Stimulated activated effector memory CD8-positive, alpha-beta T cell treated with anti-CD3 and anti-CD28 coated beads, Interleukin-12 subunit alpha, Interleukin-12 subunit beta, amount 100 ng/mL, for 72 hours (primary cell): ENCODE measurements around the gene TOR4A.

Source experiments
- ATAC-seq: fragments of 150-1000 bp; cut with Tn5 transposase; 2 replicates; pipeline ENCODE4 v1.10.0; 2021
- DNase-seq, 2 donors: peaks; one replicate each; pipeline ENCODE4 v3.0.0; 2021 to 2022; ENCODE audit warnings: low spot score in 2 of 2
- H3K27ac Mint-ChIP-seq: one replicate; pipeline ENCODE4 v1.8.0; 2022; ENCODE audit warnings: mild to moderate bottlenecking, mixed read lengths
- H3K36me3 Mint-ChIP-seq: one replicate; pipeline ENCODE4 v1.8.0; 2022; ENCODE audit warnings: mild to moderate bottlenecking, mixed read lengths
- H3K4me1 Mint-ChIP-seq: one replicate; pipeline ENCODE4 v1.8.0; 2022; ENCODE audit warnings: mixed read lengths
- H3K4me3 Mint-ChIP-seq: one replicate; pipeline ENCODE4 v1.8.0; 2022; ENCODE audit warnings: mild to moderate bottlenecking, mixed read lengths
- H3K9me3 Mint-ChIP-seq: one replicate; pipeline ENCODE4 v1.8.0; 2022; ENCODE audit warnings: mixed read lengths

TOR4A gene

DNA sequence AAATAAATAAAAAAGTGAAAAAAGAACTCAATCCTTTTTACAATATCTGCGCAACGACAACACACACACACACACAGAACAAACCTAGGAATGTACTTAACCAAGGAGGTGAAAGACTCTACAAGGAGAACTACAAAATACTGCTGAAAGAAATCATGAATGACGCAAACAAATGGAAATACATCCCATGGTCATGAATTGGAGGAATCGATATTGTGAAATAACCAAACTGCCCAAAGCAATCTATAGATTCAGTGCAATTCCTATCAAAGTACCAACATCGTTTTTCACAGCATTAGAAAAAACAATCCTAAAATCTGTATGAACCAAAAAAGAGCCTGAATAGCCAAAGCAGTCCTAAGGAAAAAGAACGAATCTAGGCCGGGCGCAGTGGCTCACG, 54.4 kb downstream of the TOR4A start:
- Mint-ChIP-seq H3K9me3 (no peaks in the 10 kb centered on the region), H3K36me3 (peaks cover 14% of the 10 kb centered on the region), H3K4me1 (peaks cover under 1% of the 10 kb centered on the region), H3K27ac (no peak overlapping the region), H3K4me3 (no peak overlapping the region)
- ATAC-seq: no peak
- no peak for DNase-seq
